Esophagus squamous epithelium (tissue), 5 donors: Measurements from ENCODE around the gene DGKQ. TPM values are rescaled to one million over a fixed set of nuclear protein-coding genes. Genes with fewer than 3 reads are reported as not detected.

ENCODE experiments used
- DNase-seq: peaks from one replicate; lab custom pipeline; 2025; lab: John Stamatoyannopoulos, UW
- H3K27ac ChIP-seq, 4 donors: fragments of 200-600 bp; sonication (generic); one replicate each; pipeline ENCODE4 v1.5.1; 2016 to 2019; ENCODE audit warnings: mild to moderate bottlenecking in 1 of 4
- H3K27me3 ChIP-seq, 4 donors: fragments of 200-600 bp; sonication (generic); 1 replicate in 3 of 4; 2 replicates in 1 of 4; pipeline versions ENCODE4 v1.5.1 to v1.6.0; 2017 to 2021; ENCODE audit warnings: antibody characterized with exemption in 1 of 4
- H3K36me3 ChIP-seq, 3 donors: fragments of 200-600 bp; sonication (generic); one replicate each; pipeline ENCODE4 v1.5.1; 2016 to 2019
- H3K4me1 ChIP-seq, 3 donors: fragments of 200-600 bp; sonication (generic); one replicate each; pipeline ENCODE4 v1.5.1; 2017 to 2019
- H3K4me3 ChIP-seq, 4 donors: fragments of 200-600 bp; sonication (generic); 1 replicate in 3 of 4; 2 replicates in 1 of 4; pipeline ENCODE4 v1.5.1; 2016 to 2019; ENCODE audit warnings: mild to moderate bottlenecking in 2 of 4, moderate library complexity in 1 of 4
- H3K9me3 ChIP-seq, 3 donors: fragments of 200-600 bp; sonication (generic); one replicate each; pipeline ENCODE4 v1.5.1; 2016 to 2019
- POLR2A ChIP-seq, 4 donors: fragments of 450-650 bp; IDR thresholded peaks; one replicate each; pipeline ENCODE4 v1.6.1; 2017; ENCODE audit warnings: antibody characterized with exemption in 4 of 4, mild to moderate bottlenecking in 4 of 4, moderate library complexity in 3 of 4
- WGBS, 2 donors: methylation state at CpG; one replicate each; pipeline ENCODE4 v1.1.5; 2018; 5-methylcytosine and 5-hydroxymethylcytosine counted together
- intact Hi-C: fragments of 100-400 bp; cut with DNase I; formaldehyde crosslinking; loops from one replicate; pipeline ENCODE4 v1.15.0; 2022
- total RNA-seq, 4 donors: library from RNA; depleted of rRNA; stranded (reverse); fragments of >200 nt; gene quantifications; one replicate each; pipeline ENCODE4 v1.1.0, GENCODE V29; 2016
- TF ChIP-seq, protein P1 (sequence below), 6 experiments: fragments of 450-650 bp in 4 of 6; fragments of 200-600 bp in 2 of 6; sonication (generic) in 2 of 6; IDR thresholded peaks; one replicate each; pipeline ENCODE4 v1.5.1; 2016 to 2019; ENCODE audit warnings: antibody characterized with exemption in 6 of 6, mild to moderate bottlenecking in 4 of 6, moderate library complexity in 4 of 6
- donor health status: DM: yes; HTN: yes; CAD: no.

The DGKQ gene
- total RNA-seq, 4 donors from 2014 or later, result 9.5 to 12.0 (median 10.7) TPM

GRCh38 chr4:951594-952468 is 21.5 kb downstream of the DGKQ start:
- H3K9me3 ChIP-seq, result no peaks in the 10 kb centered on the region
- 81 to 86% methylated on average over 7 to 13 of the region's 23 CpGs for WGBS, 2 donors
- peaks cover 0 to 46% (median 0%) of the 10 kb centered on the region in 3 donors for H3K36me3 ChIP-seq
- peaks cover 0 to 3% (median 2%) of the 10 kb centered on the region in 3 donors for H3K4me1 ChIP-seq
- TF ChIP-seq, protein P1, sequence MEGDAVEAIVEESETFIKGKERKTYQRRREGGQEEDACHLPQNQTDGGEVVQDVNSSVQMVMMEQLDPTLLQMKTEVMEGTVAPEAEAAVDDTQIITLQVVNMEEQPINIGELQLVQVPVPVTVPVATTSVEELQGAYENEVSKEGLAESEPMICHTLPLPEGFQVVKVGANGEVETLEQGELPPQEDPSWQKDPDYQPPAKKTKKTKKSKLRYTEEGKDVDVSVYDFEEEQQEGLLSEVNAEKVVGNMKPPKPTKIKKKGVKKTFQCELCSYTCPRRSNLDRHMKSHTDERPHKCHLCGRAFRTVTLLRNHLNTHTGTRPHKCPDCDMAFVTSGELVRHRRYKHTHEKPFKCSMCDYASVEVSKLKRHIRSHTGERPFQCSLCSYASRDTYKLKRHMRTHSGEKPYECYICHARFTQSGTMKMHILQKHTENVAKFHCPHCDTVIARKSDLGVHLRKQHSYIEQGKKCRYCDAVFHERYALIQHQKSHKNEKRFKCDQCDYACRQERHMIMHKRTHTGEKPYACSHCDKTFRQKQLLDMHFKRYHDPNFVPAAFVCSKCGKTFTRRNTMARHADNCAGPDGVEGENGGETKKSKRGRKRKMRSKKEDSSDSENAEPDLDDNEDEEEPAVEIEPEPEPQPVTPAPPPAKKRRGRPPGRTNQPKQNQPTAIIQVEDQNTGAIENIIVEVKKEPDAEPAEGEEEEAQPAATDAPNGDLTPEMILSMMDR (IDR thresholded peaks at IDR 0.05), result no peak
- no peak for TF ChIP-seq POLR2A (IDR thresholded peaks at IDR 0.05)
- DNase-seq, result no peak
- H3K27me3 ChIP-seq, result no peaks in the 10 kb centered on the region
- intact Hi-C loops, result no loop called here
- no peak overlapping the region for H3K27ac ChIP-seq
- H3K4me3 ChIP-seq, result no peak overlapping the region

GRCh38 chr4:951186-951585 is 22.2 kb downstream of the DGKQ start:
- intact Hi-C loops, result no loop called here
- no peak for DNase-seq
- no peak for TF ChIP-seq POLR2A (IDR thresholded peaks at IDR 0.05)
- TF ChIP-seq, protein P1 (IDR thresholded peaks at IDR 0.05), result no peak
- 75 to 90% methylated on average over 5 to 6 of the region's 7 CpGs for WGBS, 2 donors
- H3K36me3 ChIP-seq, result peaks cover 0 to 45% (median 0%) of the 10 kb centered on the region in 3 donors
- no peaks in the 10 kb centered on the region for H3K27me3 ChIP-seq
- peaks cover 0 to 7% (median 6%) of the 10 kb centered on the region in 3 donors for H3K4me1 ChIP-seq
- no peaks in the 10 kb centered on the region for H3K9me3 ChIP-seq
- no peak overlapping the region for H3K27ac ChIP-seq
- no peak overlapping the region for H3K4me3 ChIP-seq

DNA sequence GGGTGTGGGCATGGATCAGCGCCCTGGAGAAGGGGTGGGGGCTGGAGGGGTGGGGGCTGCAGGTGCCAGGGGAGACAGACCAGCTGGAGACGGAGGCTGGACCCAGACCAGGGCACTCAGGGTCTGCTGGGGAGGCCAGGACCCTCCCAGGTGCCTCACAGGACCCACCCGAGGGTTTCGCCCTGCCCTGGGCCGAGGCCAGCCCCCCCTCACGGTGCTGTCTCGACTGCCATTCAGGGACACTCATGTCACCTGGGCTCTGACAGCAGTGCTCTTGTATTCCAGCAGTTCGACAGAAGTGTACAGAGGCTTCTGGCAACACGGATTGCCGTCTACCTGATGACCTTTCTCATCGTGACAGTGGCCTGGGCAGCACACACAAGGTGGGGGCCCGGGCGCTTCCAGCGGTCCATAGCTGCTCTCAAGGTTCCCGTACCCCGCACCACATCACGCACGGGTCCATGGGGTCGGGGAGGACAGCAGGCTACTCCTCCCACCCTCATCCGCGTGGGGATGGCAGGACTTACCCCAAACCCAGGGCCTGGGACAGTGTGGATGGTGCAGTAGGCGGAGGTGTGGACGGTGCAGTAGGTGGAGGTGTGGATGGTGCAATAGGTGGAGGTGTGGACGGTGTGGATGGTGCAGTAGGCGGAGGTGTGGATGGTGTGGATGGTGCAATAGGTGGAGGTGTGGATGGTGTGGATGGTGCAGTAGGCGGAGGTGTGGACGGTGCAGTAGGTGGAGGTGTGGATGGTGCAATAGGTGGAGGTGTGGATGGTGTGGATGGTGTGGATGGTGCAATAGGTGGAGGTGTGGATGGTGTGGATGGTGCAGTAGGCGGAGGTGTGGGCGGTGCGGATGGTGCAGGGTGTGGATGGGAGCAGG is 23.0 kb downstream of the DGKQ start:
- intact Hi-C loops, result no loop called here
- H3K9me3 ChIP-seq, result no peaks in the 10 kb centered on the region
- H3K27ac ChIP-seq, result no peak overlapping the region
- no peak overlapping the region for H3K4me3 ChIP-seq
- peaks cover 0 to 38% (median 0%) of the 10 kb centered on the region in 3 donors for H3K36me3 ChIP-seq
- no peak for DNase-seq
- TF ChIP-seq, protein P1 (IDR thresholded peaks at IDR 0.05), result no peak
- TF ChIP-seq POLR2A (IDR thresholded peaks at IDR 0.05), result no peak
- H3K27me3 ChIP-seq, result no peaks in the 10 kb centered on the region
- H3K4me1 ChIP-seq, result peaks cover 0 to 7% (median 6%) of the 10 kb centered on the region in 3 donors
- WGBS, 2 donors, result 86 to 90% methylated on average over 9 to 17 of the region's 30 CpGs

- H3K27me3 ChIP-seq, result no peaks in the 10 kb centered on the region
- intact Hi-C loops, result no loop called here
- DNase-seq, result no peak
- peaks cover 0 to 31% (median 0%) of the 10 kb centered on the region in 3 donors for H3K36me3 ChIP-seq
- 80 to 87% methylated on average over 18 to 20 of the region's 20 CpGs for WGBS, 2 donors
- peaks cover 0 to 7% (median 6%) of the 10 kb centered on the region in 3 donors for H3K4me1 ChIP-seq
- no peak overlapping the region for H3K27ac ChIP-seq
- TF ChIP-seq, protein P1 (IDR thresholded peaks at IDR 0.05), result no peak
- no peak for TF ChIP-seq POLR2A (IDR thresholded peaks at IDR 0.05)
- H3K4me3 ChIP-seq, result no peak overlapping the region
- H3K9me3 ChIP-seq, result no peaks in the 10 kb centered on the region
Observed at GRCh38 chr4:949656-950055, 23.7 kb downstream of the DGKQ start.
